Stimulated activated CD4-positive, alpha-beta T cell treated with anti-CD3 and anti-CD28 coated beads, TNF-alpha, amount 100 ng/mL, for 4 hours (primary cell): Measurements from ENCODE around the gene C1QL3.

ENCODE experiments used
- DNase-seq, 3 experiments: peaks; one replicate each; pipeline ENCODE4 v3.0.0-alpha.2; 2020; ENCODE audit warnings: low read depth in 3 of 3

C1QL3 gene

DNA sequence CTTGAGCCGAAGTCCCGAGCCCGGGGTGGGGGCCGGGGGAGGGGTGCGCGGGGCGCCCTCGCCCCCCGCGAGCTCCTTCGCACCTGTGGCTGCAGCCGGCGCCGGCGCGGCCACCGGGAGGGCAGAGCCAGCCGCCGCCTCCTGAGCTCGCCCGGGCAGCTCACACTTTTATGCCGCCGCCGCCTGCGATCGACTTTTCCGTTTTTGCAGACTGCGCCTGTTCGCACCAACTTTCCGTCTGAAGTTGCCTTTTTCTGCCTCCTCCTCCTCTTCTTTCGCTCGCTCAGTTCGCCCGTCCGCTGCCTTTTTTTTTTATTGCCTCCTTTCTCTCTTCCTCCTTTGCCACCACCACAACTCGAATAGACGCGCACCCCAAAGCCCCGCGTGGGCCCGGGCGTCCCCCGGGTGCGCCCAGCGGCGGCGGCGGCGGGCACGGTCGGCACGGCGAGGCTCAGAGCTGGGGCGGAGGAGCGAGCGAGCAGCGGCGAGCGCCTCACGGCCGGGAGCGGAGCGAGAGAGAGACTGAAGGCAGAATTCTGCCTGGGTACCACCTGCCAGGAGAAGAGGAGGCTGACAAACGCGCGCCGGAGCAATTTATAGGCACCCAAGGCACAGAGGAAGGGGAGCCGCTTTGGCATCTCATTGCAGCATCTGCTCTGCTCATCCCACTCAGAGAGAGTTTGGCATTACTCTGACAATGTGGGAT lies at the start of gene C1QL3:
Gene C1QL3 (minus strand): TSS at position 569 of the 706 bp plus-strand sequence. CDS start 814 bp downstream, outside the sequence.
- DNase-seq: no peak

DNA sequence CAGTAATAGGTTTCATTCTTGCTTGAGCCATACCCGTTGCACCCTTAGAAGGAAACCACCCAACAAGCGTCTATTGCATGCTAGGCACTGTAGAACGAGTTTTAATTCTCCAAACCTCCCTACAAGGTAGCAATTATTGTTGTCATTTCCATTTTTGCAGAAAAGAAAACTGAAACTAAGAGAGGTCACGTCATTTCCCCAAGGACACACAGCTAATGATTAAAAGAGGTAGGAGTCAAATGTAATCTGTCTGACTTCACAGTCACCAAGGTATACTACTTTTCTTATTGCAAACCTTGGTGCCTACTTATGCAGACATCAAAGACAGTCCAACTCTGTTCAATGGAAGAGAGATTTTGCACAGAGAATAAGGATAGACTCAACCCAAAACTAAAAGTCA lies 49.1 kb upstream of the C1QL3 start:
- DNase-seq: no peak

DNA sequence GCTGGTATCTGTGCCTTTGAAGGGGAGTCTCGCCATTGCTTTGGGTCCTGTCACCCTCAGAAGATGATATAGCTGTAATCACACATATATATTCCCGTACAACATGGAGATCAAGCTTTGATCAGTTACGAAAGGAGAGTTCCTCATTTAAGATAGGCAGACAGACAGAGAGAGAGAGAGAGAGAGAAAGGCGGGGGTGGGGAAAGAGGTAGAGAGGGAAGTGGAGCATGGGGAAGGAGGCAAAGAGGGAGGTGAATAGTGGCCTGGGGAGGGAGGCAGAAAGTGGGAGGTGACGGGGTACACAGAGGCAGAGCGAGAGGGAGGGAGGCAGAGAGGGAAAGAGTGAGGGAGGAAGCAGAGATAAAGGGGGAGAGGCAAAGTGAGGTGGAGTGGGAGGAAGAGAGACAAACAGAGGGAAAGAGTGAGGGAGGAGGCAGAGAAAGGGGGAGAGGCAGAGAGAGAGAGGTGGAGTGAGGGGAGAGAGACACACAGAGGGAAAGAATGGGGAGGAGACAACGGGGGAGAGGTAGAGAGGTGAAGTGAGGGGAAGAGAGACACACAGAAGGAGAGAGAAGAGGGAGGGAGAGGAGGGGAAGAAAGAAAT lies 44.6 kb upstream of the C1QL3 start:
- DNase-seq: no peak

DNA sequence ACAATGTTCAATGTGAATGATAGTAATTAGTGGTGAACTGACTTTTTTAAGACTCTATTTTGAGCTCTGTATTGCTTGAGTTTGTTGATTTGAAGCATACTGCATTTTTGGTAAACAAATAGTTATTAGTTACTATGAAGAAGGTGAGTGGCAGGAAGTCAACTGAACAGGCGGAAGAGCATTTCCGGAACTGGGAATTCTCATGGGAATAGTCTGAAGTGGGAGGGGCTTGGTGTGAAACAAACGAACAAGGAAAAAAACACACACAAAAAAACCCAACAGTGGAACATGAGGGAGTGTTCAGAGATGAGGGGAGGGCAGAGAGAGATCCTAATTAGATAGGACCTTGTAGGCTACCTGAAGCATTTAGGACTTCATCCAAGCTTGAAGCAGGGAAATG lies 43.9 kb upstream of the C1QL3 start:
- DNase-seq: no peak

DNA sequence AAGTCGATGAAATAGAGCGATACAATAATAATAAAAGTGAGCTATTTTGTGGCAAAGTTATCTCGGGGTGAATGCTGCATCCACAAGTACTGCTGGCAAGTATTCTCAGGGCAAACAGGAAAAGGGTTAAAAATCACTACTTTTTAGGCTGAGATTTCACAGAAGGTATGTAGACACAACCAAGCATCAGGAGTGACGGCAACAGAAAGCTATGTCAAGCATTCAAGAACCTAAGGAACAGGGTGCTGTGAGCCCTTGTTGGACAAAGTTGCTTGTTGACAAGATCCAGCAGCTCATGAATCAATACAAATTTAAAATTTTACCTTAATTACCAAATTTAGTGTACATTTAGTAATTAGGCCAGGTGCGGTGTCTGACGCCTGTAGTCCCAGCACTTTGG lies 41.2 kb upstream of the C1QL3 start:
- DNase-seq: no peak

- DNase-seq: no peak
Observed at GRCh38 chr10:16559236-16559773, 37.6 kb upstream of the C1QL3 start.

DNA sequence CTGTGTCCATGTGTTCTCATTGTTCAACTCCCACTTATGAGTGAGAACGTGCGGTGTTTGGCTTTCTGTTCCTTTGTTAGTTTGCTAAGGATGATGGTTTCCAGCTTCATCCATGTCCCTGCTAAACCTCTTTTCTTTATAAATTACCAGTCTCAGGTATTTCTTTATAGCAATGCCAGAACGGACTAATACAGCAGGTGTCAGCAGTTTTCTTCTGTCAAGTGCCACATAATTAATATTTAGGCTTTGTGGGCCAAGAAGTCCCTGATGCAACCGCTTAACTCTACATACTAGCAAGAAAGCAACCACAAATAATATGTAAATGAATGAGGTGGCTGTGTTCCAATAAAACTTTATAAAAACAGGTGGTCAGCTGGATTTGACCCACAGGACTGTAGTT lies 26.3 kb upstream of the C1QL3 start:
- no peak for DNase-seq

DNA sequence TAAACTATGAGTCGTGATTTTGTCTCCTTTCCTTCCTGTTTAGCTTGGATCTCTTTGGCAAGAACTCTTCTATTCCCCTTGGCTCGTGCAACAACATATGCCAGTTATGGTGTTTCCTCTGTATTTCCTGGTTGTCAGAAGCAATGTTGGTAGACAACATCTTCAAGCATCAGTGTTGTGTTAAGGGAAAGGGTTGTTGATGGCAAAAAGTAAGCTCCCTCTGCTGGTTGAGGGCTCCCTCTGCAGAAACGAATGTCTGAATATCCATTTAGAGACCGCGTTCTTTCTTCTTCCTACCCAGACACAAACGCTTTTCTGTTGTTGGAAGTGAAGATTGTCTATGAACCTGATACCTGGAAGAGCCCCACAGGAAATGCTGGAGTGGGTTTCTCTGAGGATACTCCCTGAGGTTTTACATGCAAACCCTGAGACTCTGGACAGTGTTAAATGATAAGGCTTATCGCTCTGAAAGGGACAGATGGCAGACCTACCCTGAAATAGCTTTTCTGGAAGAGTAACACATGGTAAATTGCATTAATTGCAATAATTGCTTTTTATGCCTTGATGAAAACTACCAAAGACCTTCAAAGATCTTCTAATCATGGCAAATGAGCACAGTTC lies 23.5 kb upstream of the C1QL3 start:
- no peak for DNase-seq

GRCh38 chr10:16544591-16544990 lies 22.9 kb upstream of the C1QL3 start:
- no peak for DNase-seq

GRCh38 chr10:16544099-16544498 lies 22.4 kb upstream of the C1QL3 start:
- DNase-seq: no peak

DNA sequence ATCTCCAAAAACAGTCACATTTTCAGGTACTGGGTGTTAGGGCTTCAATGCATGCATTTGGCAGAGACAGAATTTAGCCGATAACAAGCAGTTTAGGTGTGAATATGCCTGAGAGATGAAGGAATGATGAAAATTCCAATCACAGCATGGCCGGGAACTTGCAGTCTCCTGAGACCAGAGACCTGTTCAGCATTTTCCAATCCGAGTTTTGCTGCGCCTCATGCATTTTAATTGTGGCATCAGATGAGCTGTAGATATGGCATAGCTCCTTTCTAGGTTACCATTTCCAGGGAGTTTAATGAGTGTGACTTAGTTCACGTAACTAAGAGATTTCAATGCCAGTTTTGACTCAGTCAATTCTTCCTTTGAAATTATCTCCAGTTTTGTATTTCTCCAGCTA lies 14.5 kb upstream of the C1QL3 start:
- no peak for DNase-seq

GRCh38 chr10:16529853-16530252 lies 8.2 kb upstream of the C1QL3 start:
- no peak for DNase-seq

DNA sequence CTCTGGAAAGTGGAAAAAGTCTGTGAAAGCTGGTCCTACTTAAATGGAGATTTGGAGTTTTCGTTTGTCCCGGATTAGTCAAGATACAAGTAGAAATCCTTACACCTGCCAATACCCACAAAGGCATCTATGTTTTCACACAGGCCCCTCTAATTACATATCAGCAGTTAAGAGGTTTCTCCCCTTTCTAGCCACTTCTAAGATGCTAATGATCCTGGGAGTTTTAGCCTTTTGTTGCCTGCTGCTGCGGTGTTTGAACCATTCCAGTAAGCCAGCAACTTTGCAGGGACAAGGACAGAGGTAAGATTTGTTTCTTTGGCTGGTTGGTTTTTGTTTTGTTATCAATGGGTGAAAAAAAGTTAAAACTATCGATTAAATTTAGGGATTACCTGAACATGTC lies 5.8 kb upstream of the C1QL3 start:
- no peak for DNase-seq

DNA sequence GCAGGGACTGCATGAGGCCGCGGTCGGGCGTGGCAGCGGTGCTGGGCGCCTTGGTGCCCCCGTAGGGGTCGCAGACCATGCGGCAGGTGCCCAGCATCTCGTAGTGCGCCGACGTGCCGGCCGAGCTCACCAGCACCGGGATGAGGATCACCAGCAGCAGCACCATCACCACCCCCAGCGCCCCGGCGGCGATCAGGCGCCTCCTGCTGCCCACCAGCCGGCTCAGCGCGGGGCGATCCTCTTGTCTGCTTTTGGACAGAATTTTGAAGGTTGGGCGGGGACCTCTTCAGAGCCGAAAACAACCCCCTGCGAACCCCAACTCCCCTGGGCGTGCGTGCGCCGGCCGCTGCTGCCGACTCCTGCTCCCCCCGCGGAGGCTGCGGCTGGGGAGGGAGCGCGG lies 779 bp downstream of the C1QL3 start:
- DNase-seq: no peak

- no peak for DNase-seq
Observed at GRCh38 chr10:16519908-16520861, 1.5 kb downstream of the C1QL3 start.

- no peak for DNase-seq
Observed at GRCh38 chr10:16519250-16519907, 2.3 kb downstream of the C1QL3 start.

GRCh38 chr10:16518822-16519221 lies 2.9 kb downstream of the C1QL3 start:
- DNase-seq: no peak

DNA sequence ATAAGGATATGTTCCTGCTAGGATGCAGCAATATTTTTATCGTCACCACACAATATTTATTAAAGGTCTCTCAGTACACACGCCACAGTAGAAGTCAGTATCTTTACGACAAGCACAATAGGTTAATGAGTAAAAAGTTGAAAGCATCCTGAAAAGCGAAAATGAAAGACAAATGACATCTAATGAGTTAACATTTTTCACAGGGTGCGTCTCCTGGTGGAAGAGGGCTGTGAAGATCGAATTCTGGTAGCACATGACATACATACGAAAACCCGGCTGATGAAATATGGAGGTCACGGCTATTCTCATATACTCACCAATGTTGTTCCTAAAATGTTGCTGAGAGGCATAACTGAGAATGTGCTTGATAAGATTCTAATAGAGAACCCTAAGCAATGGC lies 10.8 kb downstream of the C1QL3 start:
- DNase-seq: no peak

- DNase-seq: no peak
Observed at GRCh38 chr10:16509996-16510395, 11.7 kb downstream of the C1QL3 start.

DNA sequence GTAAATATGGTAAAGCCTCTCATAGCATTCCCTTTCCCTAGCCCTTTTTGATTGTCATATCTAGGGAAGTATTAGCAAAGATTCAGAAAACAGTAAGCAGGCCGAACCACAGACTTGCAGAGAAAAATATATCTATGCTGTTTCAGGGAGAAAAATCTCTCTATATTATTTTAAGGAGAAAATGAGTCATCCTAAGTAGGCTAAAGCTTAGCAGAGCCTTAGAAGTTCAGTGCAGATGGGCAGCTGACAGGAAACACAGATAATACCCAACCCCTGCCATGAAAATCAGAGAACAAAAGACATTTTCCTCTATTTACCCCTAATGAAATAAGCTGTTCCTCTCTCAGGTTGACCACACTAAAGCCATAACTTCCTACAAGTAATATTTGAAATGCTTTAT lies 16.5 kb downstream of the C1QL3 start:
- DNase-seq: no peak

- no peak for DNase-seq
Observed at GRCh38 chr10:16497911-16498310, 23.8 kb downstream of the C1QL3 start.
